HG02852 (cell line): ENCODE results near the gene CHI3L1.

Source experiments
- ATAC-seq: cut with Tn5 transposase; IDR thresholded peaks from one replicate; pipeline ENCODE4 v1.9.1; 2021; ENCODE audit warnings: mild to moderate bottlenecking, moderate library complexity; ENCODE audit not compliant: unreplicated experiment

CHI3L1 gene

GRCh38 chr1:203170625-203171330 lies 15.7 kb downstream of the CHI3L1 start:
- ATAC-seq: no peak

DNA sequence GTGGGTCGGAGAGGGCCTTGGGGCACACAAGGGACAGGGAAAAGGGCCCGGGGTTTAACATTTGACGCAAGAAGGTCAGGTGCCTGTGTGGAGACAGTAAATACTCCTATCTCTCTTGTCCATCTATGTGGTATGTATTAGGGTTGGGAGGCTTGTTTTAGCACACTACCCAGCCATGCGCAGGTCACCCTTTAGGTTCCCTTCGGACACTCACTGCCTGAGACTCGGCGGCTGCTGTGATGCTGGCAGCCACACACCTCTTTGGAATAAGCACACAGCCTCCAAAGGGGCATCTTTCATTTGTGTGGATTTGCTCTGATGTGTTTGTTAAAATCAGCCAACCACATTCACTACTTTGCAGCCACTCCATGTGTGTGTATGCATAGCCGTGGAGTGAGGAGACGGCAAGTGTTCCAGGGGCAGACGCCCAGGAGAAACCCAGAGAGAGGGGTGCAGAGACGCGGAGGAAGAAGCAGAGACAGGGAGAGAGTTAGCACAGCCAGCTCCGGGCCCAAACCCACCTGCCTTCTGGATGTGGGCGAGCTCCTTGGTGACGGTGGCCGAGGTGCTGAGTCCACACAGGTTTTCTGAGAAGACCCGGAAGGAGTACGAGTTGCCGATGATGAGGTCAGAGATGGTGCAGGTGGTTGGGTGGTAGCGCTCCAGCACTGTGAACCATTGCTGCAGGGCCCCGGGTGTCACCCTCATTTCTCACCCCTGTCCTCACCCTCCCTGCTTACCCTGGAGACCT lies 16.6 kb downstream of the CHI3L1 start:
- no peak for ATAC-seq

- ATAC-seq: no peak
These were observed 17.5 kb downstream of the CHI3L1 start for GRCh38 chr1:203168991-203169390.

GRCh38 chr1:203168256-203168786 lies 18.2 kb downstream of the CHI3L1 start:
- ATAC-seq: no peak

- ATAC-seq: no peak
These were observed 18.6 kb downstream of the CHI3L1 start for GRCh38 chr1:203167913-203168200.

DNA sequence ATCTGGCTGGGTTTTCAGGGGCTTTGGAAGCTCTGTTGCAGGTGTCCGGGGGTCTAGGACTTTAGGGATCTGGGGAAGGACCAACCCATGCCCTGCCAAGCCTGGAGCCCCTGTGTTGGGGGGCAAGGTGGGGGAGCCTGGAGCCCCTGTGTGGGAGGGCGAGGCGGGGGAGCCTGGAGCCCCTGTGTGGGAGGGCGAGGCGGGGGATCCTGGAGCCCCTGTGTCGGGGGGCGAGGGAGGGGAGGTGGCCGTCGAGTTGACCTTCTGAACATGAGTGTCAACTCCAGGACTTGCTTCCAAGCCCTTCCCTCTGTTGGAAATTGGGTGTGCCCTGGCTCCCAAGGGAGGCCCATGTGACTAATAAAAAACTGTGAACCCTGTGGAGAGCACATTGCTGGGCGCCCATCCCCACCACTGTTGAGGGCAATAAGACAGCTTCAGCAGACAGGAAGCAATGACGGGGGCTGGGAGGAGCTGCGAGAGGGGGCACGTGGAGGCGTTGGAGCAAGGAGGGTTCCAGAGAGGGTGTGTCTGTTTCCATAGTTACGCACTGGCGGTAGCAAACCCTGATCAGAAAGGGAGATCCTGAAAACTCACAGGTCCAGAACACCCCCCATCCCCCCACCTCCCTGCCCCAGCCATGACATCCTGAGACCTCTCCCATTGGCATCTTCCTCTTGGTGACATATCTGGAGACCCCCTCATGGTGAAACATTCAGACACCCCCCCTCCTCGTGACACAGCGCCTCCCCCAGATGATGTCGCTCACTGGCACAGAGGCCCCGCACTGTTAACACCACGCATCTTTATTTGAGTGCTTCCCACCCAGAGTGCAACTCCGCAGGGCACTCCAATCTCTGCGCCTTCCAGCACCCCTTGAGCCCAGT lies 19.2 kb downstream of the CHI3L1 start:
- ATAC-seq: no peak

DNA sequence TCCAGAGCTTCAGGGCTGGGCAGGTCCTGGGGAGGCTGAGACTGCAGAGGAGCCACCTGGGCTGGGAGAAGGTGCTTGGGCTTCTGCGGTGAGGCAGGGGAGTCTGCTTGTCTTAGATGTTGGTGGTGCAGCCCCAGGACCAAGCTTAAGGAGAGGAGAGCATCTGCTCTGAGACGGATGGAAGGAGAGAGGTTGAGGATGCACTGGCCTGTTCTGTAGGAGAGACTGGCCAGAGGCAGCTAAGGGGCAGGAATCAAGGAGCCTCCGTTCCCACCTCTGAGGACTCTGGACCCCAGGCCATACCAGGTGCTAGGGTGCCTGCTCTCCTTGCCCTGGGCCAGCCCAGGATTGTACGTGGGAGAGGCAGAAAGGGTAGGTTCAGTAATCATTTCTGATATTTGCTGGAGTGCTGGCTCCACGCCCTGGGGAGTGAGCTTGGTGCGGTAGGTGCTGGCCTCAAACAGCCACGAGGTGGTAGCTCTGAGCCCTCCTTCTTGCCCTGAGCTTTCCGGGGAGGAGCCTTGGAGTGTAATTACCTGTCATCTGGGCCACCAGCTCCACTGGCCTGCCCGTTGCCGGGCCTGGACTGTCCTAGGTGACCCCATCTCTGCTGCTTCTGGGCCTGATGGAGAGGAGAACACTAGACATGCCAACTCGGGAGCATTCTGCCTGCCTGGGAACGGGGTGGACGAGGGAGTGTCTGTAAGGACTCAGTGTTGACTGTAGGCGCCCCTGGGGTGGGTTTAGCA lies 20.1 kb downstream of the CHI3L1 start:
- no peak for ATAC-seq

DNA sequence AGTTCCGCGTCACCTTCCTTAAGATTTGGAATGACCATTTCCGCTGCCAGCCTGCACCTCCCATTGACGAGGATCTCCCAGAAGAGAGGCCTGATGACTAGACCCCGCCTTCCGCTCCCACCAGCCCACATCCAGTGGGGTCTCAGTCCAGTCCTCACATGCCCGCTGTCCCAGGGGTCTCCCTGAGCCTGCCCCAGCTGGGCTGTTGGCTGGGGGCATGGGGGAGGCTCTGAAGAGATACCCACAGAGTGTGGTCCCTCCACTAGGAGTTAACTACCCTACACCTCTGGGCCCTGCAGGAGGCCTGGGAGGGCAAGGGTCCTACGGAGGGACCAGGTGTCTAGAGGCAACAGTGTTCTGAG lies 20.7 kb downstream of the CHI3L1 start:
- ATAC-seq: no peak

GRCh38 chr1:203165101-203165799 lies 21.3 kb downstream of the CHI3L1 start:
- ATAC-seq: no peak

GRCh38 chr1:203163891-203164635 lies 22.4 kb downstream of the CHI3L1 start:
- ATAC-seq: no peak

- no peak for ATAC-seq
These were observed 24.1 kb downstream of the CHI3L1 start for GRCh38 chr1:203162403-203162802.

DNA sequence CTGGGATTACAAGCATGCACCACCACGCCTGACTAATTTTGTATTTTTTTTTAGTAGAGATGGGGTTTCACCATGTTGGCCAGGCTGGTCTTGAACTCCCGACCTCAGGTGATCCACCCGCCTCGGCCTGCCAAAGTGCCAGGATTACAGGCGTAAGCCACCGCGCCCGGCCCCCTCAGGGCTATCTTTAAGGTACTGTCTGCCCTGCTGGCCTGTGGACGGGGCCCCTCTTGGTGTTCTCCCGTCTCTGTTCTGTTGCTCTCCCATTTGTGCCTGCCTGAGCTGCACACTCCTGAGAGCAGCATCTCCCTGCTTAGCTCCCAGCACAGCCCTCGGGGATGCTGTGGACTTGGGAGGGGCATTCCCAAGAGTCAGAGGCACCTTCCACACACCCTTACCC lies 24.8 kb downstream of the CHI3L1 start:
- ATAC-seq: no peak

- no peak for ATAC-seq
These were observed 25.3 kb downstream of the CHI3L1 start for GRCh38 chr1:203161175-203161574.

- ATAC-seq: no peak
These were observed 26.7 kb downstream of the CHI3L1 start for GRCh38 chr1:203159844-203160243.

- ATAC-seq: no peak
These were observed 27.4 kb downstream of the CHI3L1 start for GRCh38 chr1:203158960-203159665.

DNA sequence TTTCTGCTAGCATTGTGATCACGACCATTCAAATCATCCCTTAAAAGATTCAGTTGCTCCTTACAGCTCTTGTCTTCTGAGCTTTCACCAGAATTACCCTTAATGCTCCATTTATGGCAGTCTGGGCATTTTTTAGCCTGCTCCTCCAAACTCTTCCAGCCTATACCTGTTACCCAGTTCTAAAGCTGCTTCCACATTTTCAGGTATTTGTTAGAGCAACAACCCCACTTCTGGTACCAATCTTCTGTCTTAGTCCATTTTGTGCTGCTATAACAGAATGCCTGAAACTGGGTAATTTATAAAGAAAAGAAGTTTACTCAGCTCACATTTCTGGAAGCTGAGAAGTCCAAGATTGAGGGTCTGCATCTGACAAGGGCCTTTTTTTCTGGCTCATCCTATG lies 28.1 kb downstream of the CHI3L1 start:
- ATAC-seq: no peak

- ATAC-seq: no peak
These were observed 30.2 kb downstream of the CHI3L1 start for GRCh38 chr1:203156280-203156679.

GRCh38 chr1:203153989-203154821 lies 32.3 kb downstream of the CHI3L1 start:
- ATAC-seq: no peak
